HG03342 (cell line): ENCODE measurements around the gene LCN1.
A peak's percentile ranks its signal among the peaks of the same experiment; 100 is the strongest.

Experiments
- ATAC-seq: cut with Tn5 transposase; IDR thresholded peaks from one replicate; pipeline ENCODE4 v1.9.1; 2021; ENCODE audit warnings: mild to moderate bottlenecking, moderate library complexity; ENCODE audit not compliant: unreplicated experiment

Gene LCN1

GRCh38 chr9:135488013-135488330 is 33.3 kb upstream of the LCN1 start:
- no peak for ATAC-seq

- ATAC-seq = no peak
Observed at GRCh38 chr9:135488527-135488926, 32.7 kb upstream of the LCN1 start.

- no peak for ATAC-seq
Observed at GRCh38 chr9:135489188-135489906, 31.9 kb upstream of the LCN1 start.

- ATAC-seq = no peak
Observed at GRCh38 chr9:135490166-135490870, 30.9 kb upstream of the LCN1 start.

- ATAC-seq = no peak
Observed at GRCh38 chr9:135490980-135491464, 30.2 kb upstream of the LCN1 start.

- no peak for ATAC-seq
Observed at GRCh38 chr9:135491764-135492163, 29.5 kb upstream of the LCN1 start.

- ATAC-seq = no peak
Observed at GRCh38 chr9:135492886-135493669, 28.2 kb upstream of the LCN1 start.

- no peak for ATAC-seq
Observed at GRCh38 chr9:135494791-135495559, 26.3 kb upstream of the LCN1 start.

GRCh38 chr9:135498381-135499126 is 22.7 kb upstream of the LCN1 start:
- ATAC-seq = no peak

- ATAC-seq = peak; percentile 47
Observed at GRCh38 chr9:135499326-135500070, 21.7 kb upstream of the LCN1 start.

GRCh38 chr9:135500071-135500524 is 21.1 kb upstream of the LCN1 start:
- peak; percentile 9 for ATAC-seq

GRCh38 chr9:135500525-135501260 is 20.5 kb upstream of the LCN1 start, which contains the start of gene MRPS2:
Gene MRPS2, plus strand, starts transcription at chr9:135500682. Its CDS starts 29 bp downstream, at chr9:135500711.
- peak; percentile 81 for ATAC-seq

- no peak for ATAC-seq
Observed at GRCh38 chr9:135501261-135502167, 19.7 kb upstream of the LCN1 start.

GRCh38 chr9:135502168-135502872 is 18.9 kb upstream of the LCN1 start:
- ATAC-seq = no peak

GRCh38 chr9:135502873-135503321 is 18.3 kb upstream of the LCN1 start:
- no peak for ATAC-seq

- no peak for ATAC-seq
Observed at GRCh38 chr9:135503371-135504261, 17.6 kb upstream of the LCN1 start.
